GM06990 (cell line): ENCODE data around the gene RET.

Source experiments
- DNase-seq: peaks from one replicate; pipeline ENCODE4 v3.0.0-alpha.2; 2011; ENCODE audit not compliant: insufficient read length; ENCODE audit errors: extremely low read depth
- H3K27me3 ChIP-seq: replicated peaks from 2 replicates; pipeline ENCODE4 v1.6.0; 2011; ENCODE audit warnings: low read length; ENCODE audit not compliant: control insufficient read depth, insufficient read depth
- H3K36me3 ChIP-seq: 2 replicates; pipeline ENCODE4 v1.5.1; 2011; ENCODE audit warnings: low read length; ENCODE audit not compliant: control insufficient read depth, insufficient read depth
- H3K4me3 ChIP-seq: replicated peaks from 2 replicates; pipeline ENCODE4 v1.5.1; 2011; ENCODE audit warnings: low read depth, mild to moderate bottlenecking, control low read depth, low read length
- CTCF ChIP-seq: IDR thresholded peaks from 2 replicates; pipeline ENCODE4 v1.5.1; 2011; ENCODE audit warnings: low read length, control low read depth, mild to moderate bottlenecking, inconsistent platforms; ENCODE audit not compliant: insufficient read depth, poor library complexity, severe bottlenecking

RET gene

GRCh38 chr10:43121444-43121843, 44.6 kb downstream of the RET start:
- Histone ChIP-seq H3K27me3 (no peaks in the 10 kb centered on the region), H3K4me3 (no peak overlapping the region), H3K36me3 (no peaks in the 10 kb centered on the region)
- TF ChIP-seq CTCF: no peak
- no peak for DNase-seq

- no peak for TF ChIP-seq CTCF
- H3K27me3 ChIP-seq: no peaks in the 10 kb centered on the region
- DNase-seq: no peak
- H3K36me3 ChIP-seq: no peaks in the 10 kb centered on the region
- H3K4me3 ChIP-seq: no peak overlapping the region
Observed at GRCh38 chr10:43122096-43122495, 45.2 kb downstream of the RET start.

- no peak for TF ChIP-seq CTCF
- Histone ChIP-seq H3K4me3 (no peak overlapping the region), H3K27me3 (no peaks in the 10 kb centered on the region), H3K36me3 (no peaks in the 10 kb centered on the region)
- no peak for DNase-seq
Observed at GRCh38 chr10:43122826-43123225, 46.0 kb downstream of the RET start.

GRCh38 chr10:43123361-43124093, 46.7 kb downstream of the RET start:
- Histone ChIP-seq H3K4me3 (no peak overlapping the region), H3K27me3 (no peaks in the 10 kb centered on the region), H3K36me3 (no peaks in the 10 kb centered on the region)
- TF ChIP-seq CTCF: no peak
- no peak for DNase-seq

GRCh38 chr10:43124094-43124521, 47.2 kb downstream of the RET start:
- no peak overlapping the region for H3K4me3 ChIP-seq
- DNase-seq: no peak
- no peaks in the 10 kb centered on the region for H3K36me3 ChIP-seq
- no peak for TF ChIP-seq CTCF
- H3K27me3 ChIP-seq: no peaks in the 10 kb centered on the region
